ENCODE data around the gene VTI1B. TPM values are rescaled to one million over a fixed set of nuclear protein-coding genes. Genes with fewer than 3 reads are reported as not detected.

Gene VTI1B
- total and polyA plus RNA-seq, 10 of the 15 experiments (the other 5 are each of a cell fraction or from before 2014, with no cell fraction given): 15.0 to 117 (median 50.5) TPM

- ChIA-PET RAD21 (ENCODE audit: unreplicated experiment) (interaction anchor here (1.7 to 8.5 kb wide), 2 partner anchors 30 to 98 kb away, joined by 4 to 144 read pairs; partner anchors contain the start of gene PIGH), SMC1A (ENCODE audit: uncharacterized antibody, unreplicated experiment) (interaction anchor here (0.7 to 2.5 kb wide), 12 partner anchors 10 to 272 kb away, joined by 3 to 8 read pairs (median 3); no protein-coding TSS in a partner anchor), POLR2A (interaction anchor here (1.4 to 1.7 kb wide), 2 partner anchors 28 to 30 kb away, joined by 3 to 4 read pairs; no protein-coding TSS in a partner anchor), CTCF (interaction anchor here (1.0 to 12.3 kb wide), 5 partner anchors 10 to 116 kb away, joined by 3 to 359 read pairs (median 179); partner anchors contain the start of genes ARG2 and VTI1B)
- Histone ChIP-seq H3K79me2 (ENCODE audit: control insufficient read depth, insufficient read depth, low read length) (peaks cover 15% of the 10 kb centered on the region), H3K4me2 (ENCODE audit: control insufficient read depth, insufficient read depth) (no peak overlapping the region), H2AFZ (ENCODE audit: control insufficient read depth, low read depth, low read length) (no peak overlapping the region), H3K27ac (ENCODE audit: control insufficient read depth, insufficient read depth) (no peak overlapping the region), H3K9me3 (replicated peaks; ENCODE audit: control insufficient read depth, insufficient read depth, low read length) (no peaks in the 10 kb centered on the region), H3K4me1 (ENCODE audit: control insufficient read depth, insufficient read depth, low read length) (no peaks in the 10 kb centered on the region), H4K20me1 (ENCODE audit: control insufficient read depth, insufficient read depth) (no peaks in the 10 kb centered on the region), H3K9ac (ENCODE audit: control insufficient read depth, insufficient read depth, low read length) (no peak overlapping the region), H3K4me3 (no peak overlapping the region), H3K27me3 (replicated peaks in 1 of 2; ENCODE audit: control insufficient read depth in 2 of 2, insufficient read depth in 2 of 2, low read length in 1 of 2) (no peaks in the 10 kb centered on the region), H3K36me3 (ENCODE audit: control insufficient read depth in 2 of 2, insufficient read depth in 2 of 2, low read length in 1 of 2) (no peaks in the 10 kb centered on the region)
- no peak for TF ChIP-seq BCLAF1 (IDR thresholded peaks at IDR 0.05)
- 17% methylated on average over 1 of the region's 1 CpG for WGBS (ENCODE audit: insufficient coverage, insufficient replicate concordance, low lambda C conversion rate, missing lambda C conversion rate)
- intact Hi-C loops (cut with micrococcal nuclease; ENCODE audit: unreplicated experiment) (no loop called here), in situ Hi-C loops (cut with MboI) (no loop called here)
- BruUV-seq (replicated peaks): no TSS peak
- no peak for FAIRE-seq
- DNase-seq (ENCODE audit: low read depth, low spot score): no peak
- ATAC-seq: no peak
Observed at GRCh38 chr14:67698179-67698578, 23.7 kb upstream of the VTI1B start.

GRCh38 chr14:67697006-67697405 lies 22.6 kb upstream of the VTI1B start:
- Histone ChIP-seq H3K36me3 (ENCODE audit: control insufficient read depth in 2 of 2, insufficient read depth in 2 of 2, low read length in 1 of 2) (no peaks in the 10 kb centered on the region), H3K79me2 (ENCODE audit: control insufficient read depth, insufficient read depth, low read length) (peaks cover 20% of the 10 kb centered on the region), H3K4me2 (ENCODE audit: control insufficient read depth, insufficient read depth) (no peak overlapping the region), H3K27me3 (replicated peaks in 1 of 2; ENCODE audit: control insufficient read depth in 2 of 2, insufficient read depth in 2 of 2, low read length in 1 of 2) (no peaks in the 10 kb centered on the region), H3K4me3 (no peak overlapping the region), H3K9ac (ENCODE audit: control insufficient read depth, insufficient read depth, low read length) (no peak overlapping the region), H3K27ac (ENCODE audit: control insufficient read depth, insufficient read depth) (no peak overlapping the region), H3K9me3 (replicated peaks; ENCODE audit: control insufficient read depth, insufficient read depth, low read length) (no peaks in the 10 kb centered on the region), H3K4me1 (ENCODE audit: control insufficient read depth, insufficient read depth, low read length) (no peaks in the 10 kb centered on the region), H2AFZ (ENCODE audit: control insufficient read depth, low read depth, low read length) (no peak overlapping the region), H4K20me1 (ENCODE audit: control insufficient read depth, insufficient read depth) (no peaks in the 10 kb centered on the region)
- FAIRE-seq (no peak), DNase-seq (ENCODE audit: low read depth, low spot score) (no peak), ATAC-seq (no peak)
- SMC1A ChIA-PET (ENCODE audit: uncharacterized antibody, unreplicated experiment): interaction anchor here (0.9 to 2.5 kb wide), 7 partner anchors 11 to 271 kb away, joined by 3 to 8 read pairs (median 3); no protein-coding TSS in a partner anchor
- in situ Hi-C loops (cut with MboI): no loop called here
- BruUV-seq (replicated peaks): no TSS peak
- WGBS (ENCODE audit: insufficient coverage, insufficient replicate concordance, low lambda C conversion rate, missing lambda C conversion rate): 96% methylated on average over 4 of the region's 4 CpGs
- POLR2A ChIA-PET: interaction anchor here (1.7 kb wide), 1 partner anchor 26 kb away, joined by 4 read pairs; no protein-coding TSS in a partner anchor
- intact Hi-C loops (cut with micrococcal nuclease; ENCODE audit: unreplicated experiment): no loop called here
- TF ChIP-seq ZNF384 (IDR thresholded peaks at IDR 0.05; ENCODE audit: borderline replicate concordance, low read depth, low read length): no peak
- TF ChIP-seq, protein P1, sequence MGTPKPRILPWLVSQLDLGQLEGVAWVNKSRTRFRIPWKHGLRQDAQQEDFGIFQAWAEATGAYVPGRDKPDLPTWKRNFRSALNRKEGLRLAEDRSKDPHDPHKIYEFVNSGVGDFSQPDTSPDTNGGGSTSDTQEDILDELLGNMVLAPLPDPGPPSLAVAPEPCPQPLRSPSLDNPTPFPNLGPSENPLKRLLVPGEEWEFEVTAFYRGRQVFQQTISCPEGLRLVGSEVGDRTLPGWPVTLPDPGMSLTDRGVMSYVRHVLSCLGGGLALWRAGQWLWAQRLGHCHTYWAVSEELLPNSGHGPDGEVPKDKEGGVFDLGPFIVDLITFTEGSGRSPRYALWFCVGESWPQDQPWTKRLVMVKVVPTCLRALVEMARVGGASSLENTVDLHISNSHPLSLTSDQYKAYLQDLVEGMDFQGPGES (IDR thresholded peaks at IDR 0.05): no peak
- no peak for TF ChIP-seq MEF2A (IDR thresholded peaks at IDR 0.05; ENCODE audit: insufficient read depth, low read depth, low read length)
- TF ChIP-seq ZBED1 (IDR thresholded peaks at IDR 0.05; ENCODE audit: borderline replicate concordance): no peak
- TF ChIP-seq BCLAF1 (IDR thresholded peaks at IDR 0.05): no peak
- no peak for TF ChIP-seq BRCA1 (IDR thresholded peaks at IDR 0.05; ENCODE audit: low read depth, low read length)
- TF ChIP-seq CHD1 (IDR thresholded peaks at IDR 0.05; ENCODE audit: low read depth, low read length): no peak
- RAD21 ChIA-PET (ENCODE audit: unreplicated experiment): interaction anchor here (1.7 to 8.5 kb wide), 2 partner anchors 29 to 96 kb away, joined by 4 to 144 read pairs; partner anchors contain the start of gene PIGH
- CTCF ChIA-PET: interaction anchor here (1.1 to 12.3 kb wide), 3 partner anchors 9 to 115 kb away, joined by 3 to 359 read pairs (median 223); partner anchors contain the start of gene VTI1B

All from GM12878 (cell line).